ENCODE measurements around the gene STEAP4.

Gene STEAP4

DNA sequence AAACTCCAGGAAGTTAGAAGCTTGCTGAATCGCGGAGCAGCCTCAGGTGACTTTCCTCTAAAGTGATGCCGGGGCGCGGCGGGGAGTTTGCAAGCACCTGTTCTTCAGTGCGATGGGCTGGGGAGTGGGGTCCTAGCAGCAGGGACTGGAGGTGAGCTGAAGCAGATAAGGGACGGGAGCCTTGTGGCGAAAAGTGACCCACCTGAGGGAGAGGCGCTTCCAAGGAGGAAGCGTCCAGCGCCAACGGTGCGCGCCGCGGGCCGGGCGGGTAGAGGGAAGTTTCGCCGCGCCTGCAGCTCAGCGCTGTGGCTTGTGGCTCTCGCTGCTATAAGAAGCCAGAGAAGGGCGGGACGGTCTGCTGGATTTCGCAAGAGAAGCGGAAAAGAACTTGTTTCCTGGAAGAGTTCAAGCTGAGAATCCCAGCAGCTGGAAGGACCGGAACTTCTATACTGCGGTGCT, at the start of gene STEAP4:
STEAP4 (minus strand) TSS at position 305 of the 459 bp plus-strand sequence. CDS start 22,625 bp downstream, outside the sequence.
- no peak for DNase-seq

GRCh38 chr7:88355011-88355410, 48.3 kb upstream of the STEAP4 start:
- DNase-seq, result no peak

- no peak for DNase-seq
These were observed 43.4 kb upstream of the STEAP4 start for GRCh38 chr7:88350118-88350517.

DNA sequence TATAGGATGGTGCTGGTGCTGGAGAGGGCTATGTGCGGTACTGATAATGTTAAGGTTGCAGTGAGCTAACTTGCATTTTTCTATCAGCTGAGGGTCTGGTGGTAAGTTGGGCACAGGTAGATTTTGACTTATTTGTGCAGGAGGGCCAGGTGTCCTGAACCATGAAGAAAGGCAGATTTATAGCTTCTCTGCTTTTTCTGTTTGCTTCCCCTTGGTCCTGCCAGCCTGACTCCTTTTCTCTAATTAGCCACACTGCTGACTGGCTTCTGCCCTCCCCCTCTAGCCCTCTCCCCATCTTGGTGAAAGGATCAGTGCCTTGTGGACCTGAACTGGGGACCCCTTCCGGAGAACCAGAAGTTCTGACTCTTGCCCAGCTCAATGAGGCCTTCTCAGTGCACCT, 40.8 kb upstream of the STEAP4 start:
- peak in 1 of 2 experiments; percentile 59 for DNase-seq

- DNase-seq, result no peak
These were observed 40.4 kb upstream of the STEAP4 start for GRCh38 chr7:88347090-88347489.

DNA sequence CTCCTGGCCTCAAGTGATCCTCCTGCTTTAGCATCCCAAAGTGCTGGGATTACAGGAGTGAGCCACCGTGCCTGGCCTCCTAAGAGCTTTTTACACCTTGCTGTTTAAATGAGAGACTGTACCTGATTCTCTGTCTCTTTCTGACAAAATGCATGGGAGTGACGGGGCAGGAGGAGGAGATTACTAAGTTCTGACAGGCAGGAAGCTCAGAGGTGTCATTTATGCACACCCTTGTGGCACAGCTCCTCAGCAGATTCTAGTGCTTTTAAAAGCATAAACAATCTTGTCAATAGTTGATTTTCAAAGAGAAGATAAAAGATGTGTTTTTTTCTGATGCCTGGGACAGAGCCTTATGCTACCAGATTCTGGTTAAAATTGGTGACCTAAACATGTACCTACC, 39.7 kb upstream of the STEAP4 start:
- DNase-seq, result no peak

- DNase-seq, result no peak
These were observed 38.5 kb upstream of the STEAP4 start for GRCh38 chr7:88344956-88345832.

GRCh38 chr7:88344271-88344670, 37.6 kb upstream of the STEAP4 start:
- no peak for DNase-seq

DNA sequence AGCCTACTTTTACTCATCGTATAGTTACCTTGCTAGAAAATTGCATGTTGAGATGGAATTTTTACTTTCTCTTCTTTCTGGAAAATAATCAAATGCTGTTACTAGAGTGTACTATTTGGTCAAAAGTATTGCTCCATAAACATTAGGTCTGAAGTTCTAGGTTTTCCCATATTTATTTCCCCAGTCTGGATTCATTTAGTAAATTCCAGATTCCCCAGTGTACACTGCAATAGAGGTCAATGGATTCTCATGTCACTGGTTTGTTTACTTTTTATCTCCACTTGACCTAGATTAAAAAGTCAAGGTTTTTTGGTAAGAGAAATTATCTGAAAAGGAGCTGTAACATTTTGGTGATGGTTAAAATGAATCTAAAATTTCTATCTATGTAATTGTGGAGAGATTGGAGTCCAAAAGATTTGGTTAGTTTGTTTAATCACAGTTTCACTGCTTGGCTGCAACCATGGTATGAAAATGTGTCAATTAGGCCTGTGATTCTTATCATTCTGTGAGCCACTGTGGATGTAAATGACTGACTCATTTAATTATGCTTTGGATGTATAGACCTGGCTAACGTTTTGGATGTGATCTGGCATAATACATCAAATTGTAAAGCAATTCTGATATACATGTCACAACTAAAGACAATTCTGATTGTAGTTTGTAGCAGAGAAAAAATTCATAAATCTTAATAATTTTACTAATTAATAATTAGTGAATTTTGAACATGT, 32.7 kb upstream of the STEAP4 start:
- no peak for DNase-seq

- DNase-seq, result no peak
These were observed 31.8 kb upstream of the STEAP4 start for GRCh38 chr7:88338503-88338902.

DNA sequence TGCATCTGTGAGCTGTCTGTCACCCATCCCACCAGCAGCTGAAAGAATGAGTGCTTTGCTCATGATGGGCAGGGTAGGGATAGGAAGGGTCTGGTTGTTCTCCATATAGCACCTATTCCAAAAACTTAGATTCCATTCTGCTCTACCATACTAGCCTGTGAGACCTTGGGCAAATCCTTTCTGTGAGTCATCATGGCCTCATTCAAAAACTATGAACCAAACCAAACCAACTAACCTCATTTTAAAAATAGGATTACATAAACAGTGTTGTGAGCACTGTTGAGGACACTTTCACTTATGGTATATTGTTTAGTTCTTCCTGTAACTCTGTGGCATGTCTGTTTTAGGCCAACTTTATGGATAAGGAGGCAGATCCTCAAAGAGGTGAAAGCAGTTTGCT, 30.9 kb upstream of the STEAP4 start:
- DNase-seq, result no peak

DNA sequence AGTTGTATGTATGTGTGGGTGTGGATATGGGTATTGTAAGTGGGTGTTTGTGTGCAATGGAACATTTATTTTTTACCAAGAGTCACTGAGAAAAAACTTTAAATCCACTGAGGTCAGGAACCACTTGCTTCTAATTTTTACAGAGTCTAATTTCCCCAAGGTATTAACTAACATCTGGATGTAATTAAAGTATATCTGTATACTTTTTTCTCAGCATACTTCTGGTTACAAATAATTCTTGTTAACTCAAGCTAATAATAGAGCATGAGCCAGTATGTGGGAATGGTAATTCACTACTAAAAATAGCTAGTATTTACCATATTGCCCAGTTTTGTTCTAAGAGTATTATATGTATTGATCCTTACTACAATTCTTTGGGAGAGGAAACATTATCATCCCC, 24.6 kb upstream of the STEAP4 start:
- no peak for DNase-seq

GRCh38 chr7:88329532-88330463, 23.1 kb upstream of the STEAP4 start:
- no peak for DNase-seq

DNA sequence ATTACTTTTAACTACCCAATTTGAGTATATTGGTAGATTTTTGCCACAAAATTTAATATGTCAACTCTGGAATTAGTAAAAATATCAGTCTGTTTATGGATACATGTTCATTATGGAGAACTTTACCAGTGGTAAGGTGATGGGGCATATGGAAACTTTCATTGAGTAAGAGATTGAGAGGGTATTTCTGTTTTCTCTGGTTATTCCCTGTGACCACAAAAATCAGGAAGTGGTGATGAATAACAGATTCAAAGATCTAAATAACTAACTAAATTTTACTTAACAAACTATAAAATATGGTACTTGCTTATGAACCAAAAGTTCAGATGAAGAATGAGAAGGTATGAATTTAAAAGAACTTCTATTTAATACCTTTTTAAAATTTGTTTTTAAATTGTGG, 22.1 kb upstream of the STEAP4 start:
- DNase-seq, result no peak

DNA sequence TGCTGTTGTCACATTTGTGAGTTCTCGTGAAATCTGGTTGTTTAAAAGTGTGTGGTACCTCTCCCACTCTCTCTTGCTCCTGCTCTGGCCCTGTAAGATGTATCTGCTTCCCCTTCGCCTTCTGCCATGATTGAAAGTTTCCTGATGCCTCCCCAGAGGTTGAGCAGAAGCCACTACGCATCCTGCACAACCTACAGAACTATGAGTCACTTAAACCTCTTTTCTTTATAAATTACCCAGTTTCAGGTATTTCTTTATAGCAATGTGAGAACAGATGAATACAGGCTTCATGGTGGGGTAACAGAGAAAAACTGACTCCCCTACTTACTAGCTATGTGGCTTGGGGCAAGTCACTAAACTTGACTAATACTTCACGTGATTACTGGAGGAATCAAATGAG, 18.0 kb upstream of the STEAP4 start:
- no peak for DNase-seq

DNA sequence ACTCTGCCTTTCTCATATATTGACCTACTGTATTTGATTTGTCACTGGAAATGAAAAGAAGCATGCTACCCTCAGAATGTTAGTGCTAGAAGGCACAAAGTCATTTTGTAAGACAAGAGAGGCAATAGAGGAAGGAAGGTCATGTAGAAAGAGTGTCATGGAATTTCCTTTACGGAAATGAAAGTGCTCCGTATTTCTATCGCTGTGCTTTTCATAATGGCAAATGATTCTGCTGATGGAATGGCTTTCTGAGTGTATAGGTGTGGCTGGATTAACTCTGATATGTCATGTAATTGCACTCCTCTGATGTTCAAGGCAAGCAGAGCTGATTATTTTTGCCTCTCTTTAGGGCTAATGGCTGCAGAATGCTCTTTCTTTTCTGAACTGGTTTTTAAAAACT, 15.5 kb upstream of the STEAP4 start:
- DNase-seq, result no peak

DNA sequence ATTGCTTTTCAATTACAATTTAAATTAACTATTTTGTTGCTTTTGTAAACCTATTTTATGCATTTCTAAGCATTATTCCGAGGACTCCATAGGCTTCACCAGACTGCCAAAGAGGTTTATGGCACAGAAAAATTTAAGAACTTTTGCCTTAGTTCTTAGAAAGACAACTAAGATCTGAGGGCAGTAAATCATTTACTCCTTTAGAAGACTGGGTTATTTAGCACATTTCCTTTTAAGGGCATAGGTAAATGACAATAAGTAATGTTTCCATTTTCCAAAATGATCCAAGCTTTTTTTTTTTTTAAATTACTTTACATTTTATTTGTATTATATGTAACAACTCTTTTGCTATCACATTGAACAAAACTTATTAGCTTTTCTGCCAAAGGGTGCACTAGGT, 15.0 kb upstream of the STEAP4 start:
- DNase-seq, result no peak

DNA sequence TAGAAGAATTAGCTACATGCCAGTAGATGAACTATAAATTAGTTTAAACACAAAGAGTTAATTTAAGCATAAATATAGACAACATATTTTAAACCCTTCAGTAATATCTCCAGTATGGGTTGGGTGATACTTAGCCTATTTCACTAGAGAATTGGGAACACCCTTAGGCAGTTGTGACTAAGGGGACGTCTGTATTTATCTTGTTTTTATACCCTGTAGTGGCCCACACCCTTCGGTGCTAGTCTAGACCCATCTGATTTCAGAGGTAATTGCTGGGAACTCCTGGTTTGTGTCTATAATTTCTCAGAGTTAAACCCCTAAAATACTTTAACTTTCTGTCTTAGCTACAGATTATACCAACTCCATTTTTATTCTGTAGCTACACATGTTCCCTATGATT, 11.5 kb upstream of the STEAP4 start:
- DNase-seq, result no peak

GRCh38 chr7:88317422-88317821, 10.7 kb upstream of the STEAP4 start:
- DNase-seq, result no peak

DNA sequence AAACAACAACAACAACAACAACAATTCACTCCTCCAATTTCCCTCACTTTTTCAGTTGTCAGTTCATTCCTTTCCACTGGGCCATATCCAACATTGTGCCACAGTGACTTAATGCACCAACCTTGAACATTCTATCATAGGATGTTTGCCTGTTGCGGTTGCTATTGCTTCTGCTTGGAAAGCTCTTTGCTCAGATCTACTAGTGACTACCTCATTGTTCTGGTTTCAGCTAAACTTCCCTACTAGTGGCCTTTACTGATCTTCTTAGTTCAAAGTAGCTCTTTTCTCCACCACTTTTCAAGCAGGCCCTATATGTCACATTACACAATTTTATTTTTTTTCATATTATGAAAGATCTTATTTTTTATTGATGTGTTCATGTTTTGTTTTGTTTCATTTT, 9.8 kb upstream of the STEAP4 start:
- DNase-seq, result no peak

DNA sequence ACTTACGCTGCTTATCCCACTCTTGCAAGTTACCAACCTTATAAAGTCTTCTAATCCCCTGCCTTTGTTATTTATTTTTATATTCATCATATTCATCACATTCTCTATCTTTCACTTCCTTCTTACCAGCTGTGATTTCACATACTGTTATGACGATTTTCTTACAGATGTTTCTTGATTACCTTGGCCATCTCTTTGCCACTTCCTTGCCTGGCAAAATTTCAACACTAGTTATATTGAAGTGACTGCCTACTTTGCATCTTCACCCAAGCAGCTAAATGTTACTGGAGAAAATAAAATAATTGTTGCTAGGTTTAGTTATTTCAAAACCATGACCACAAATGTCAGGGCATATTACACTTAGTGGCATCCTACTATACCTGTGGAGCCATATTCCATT, 8.8 kb upstream of the STEAP4 start:
- DNase-seq, result no peak

DNA sequence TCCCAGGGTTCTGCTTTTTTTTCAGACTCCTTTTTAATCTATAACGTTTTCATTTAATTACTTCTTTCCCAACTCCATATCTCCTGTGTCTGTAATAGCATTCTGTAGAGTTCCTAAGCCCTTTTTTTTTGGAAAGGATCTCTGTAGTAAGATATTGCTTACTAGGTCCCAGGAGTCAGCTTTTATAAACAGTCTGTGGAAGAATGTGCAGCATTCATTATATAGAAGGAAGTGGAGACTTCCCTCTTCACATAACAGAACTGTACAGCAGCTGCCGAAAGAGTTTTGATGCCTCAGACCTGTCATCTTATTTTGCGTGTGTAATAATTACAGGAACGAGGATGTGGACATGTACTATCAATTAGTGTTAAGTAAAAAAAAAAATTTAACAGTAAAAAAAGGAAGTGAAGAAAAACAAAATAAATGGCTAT, 7.4 kb upstream of the STEAP4 start:
- no peak for DNase-seq

- no peak for DNase-seq
These were observed 5.5 kb upstream of the STEAP4 start for GRCh38 chr7:88312061-88312663.
